Activated naive CD4-positive, alpha-beta T cell treated with anti-CD3 and anti-CD28 coated beads for 36 hours (primary cell): Measurements from ENCODE around the gene ARL8A. TPM values are rescaled to one million over a fixed set of nuclear protein-coding genes. Genes with fewer than 3 reads are reported as not detected.
"Not testable (repeated sequence)": the region's sequence is repeated elsewhere in the genome, so short reads cannot be mapped to it uniquely, and the experiment has no call there.

Experiments used
- CTCF ChIA-PET: fragments of 350-600 bp; sonication (Branson Sonifier 250); formaldehyde crosslinking; loops from one replicate; lab custom pipeline; 2021; ENCODE audit warnings: antibody characterized with exemption; lab: Charles Lee
- DNase-seq: peaks from one replicate; pipeline ENCODE4 v3.0.0-alpha.2; 2020
- H3K27ac Mint-ChIP-seq: one replicate; pipeline ENCODE4 v1.8.0; 2021; ENCODE audit warnings: mild to moderate bottlenecking, mixed read lengths
- H3K27me3 Mint-ChIP-seq: one replicate; pipeline ENCODE4 v1.8.0; 2021; ENCODE audit warnings: low read depth, mixed read lengths
- H3K36me3 Mint-ChIP-seq: one replicate; pipeline ENCODE4 v1.8.0; 2021; ENCODE audit warnings: low read depth, mixed read lengths
- H3K4me1 Mint-ChIP-seq: one replicate; pipeline ENCODE4 v1.8.0; 2021; ENCODE audit warnings: low read depth, mixed read lengths
- H3K4me3 Mint-ChIP-seq: one replicate; pipeline ENCODE4 v1.8.0; 2021; ENCODE audit warnings: mild to moderate bottlenecking, moderate library complexity, mixed read lengths
- H3K9me3 Mint-ChIP-seq: one replicate; pipeline ENCODE4 v1.8.0; 2021; ENCODE audit warnings: mixed read lengths
- intact Hi-C: fragments of 100-400 bp; cut with micrococcal nuclease; formaldehyde crosslinking; loops from one replicate; pipeline ENCODE4 v1.15.1; 2023
- total RNA-seq, 2 experiments: library from RNA; stranded (reverse); gene quantifications; one replicate each; pipeline ENCODE4 v1.2.3, GENCODE V29; 2021

The ARL8A gene
- total RNA-seq, 2 experiments from 2014 or later = 28.1 to 30.6 TPM

- H3K4me1 Mint-ChIP-seq = peaks cover 8% of the 10 kb centered on the region
- no peak overlapping the region for H3K4me3 Mint-ChIP-seq
- CTCF ChIA-PET = interaction anchor here (0.6 to 3.0 kb wide), 11 partner anchors 9 to 760 kb away, joined by 3 to 12 read pairs (median 4); partner anchors contain the start of gene PTPN7
- no peak for DNase-seq
- intact Hi-C loops = no loop called here
- no peaks in the 10 kb centered on the region for H3K9me3 Mint-ChIP-seq
- no peaks in the 10 kb centered on the region for H3K27me3 Mint-ChIP-seq
- H3K36me3 Mint-ChIP-seq = no peaks in the 10 kb centered on the region
- H3K27ac Mint-ChIP-seq = no peak overlapping the region
These were observed 41.8 kb upstream of the ARL8A start for GRCh38 chr1:202186327-202186726.

GRCh38 chr1:202184750-202185460 is 40.4 kb upstream of the ARL8A start:
- H3K27me3 Mint-ChIP-seq = no peaks in the 10 kb centered on the region
- CTCF ChIA-PET = interaction anchor here (0.7 to 3.0 kb wide), 17 partner anchors 8 to 600 kb away, joined by 3 to 12 read pairs (median 3); partner anchors contain the start of gene PTPN7
- H3K4me3 Mint-ChIP-seq = no peak overlapping the region
- intact Hi-C loops = loop anchor here (2.0 kb wide), 1 partner anchor 24 kb away; the partner anchor contains the start of gene PTPN7
- no peaks in the 10 kb centered on the region for H3K36me3 Mint-ChIP-seq
- no peak overlapping the region for H3K27ac Mint-ChIP-seq
- peak; percentile 81 for DNase-seq
- H3K4me1 Mint-ChIP-seq = peaks cover 8% of the 10 kb centered on the region
- no peaks in the 10 kb centered on the region for H3K9me3 Mint-ChIP-seq

GRCh38 chr1:202182040-202182877 is 37.7 kb upstream of the ARL8A start:
- Mint-ChIP-seq H3K9me3 (no peaks in the 10 kb centered on the region), H3K4me3 (no peak overlapping the region), H3K36me3 (no peaks in the 10 kb centered on the region), H3K27me3 (no peaks in the 10 kb centered on the region), H3K4me1 (peaks cover 8% of the 10 kb centered on the region), H3K27ac (no peak overlapping the region)
- CTCF ChIA-PET = interaction anchor here (1.5 to 3.5 kb wide), 4 partner anchors 7 to 538 kb away, joined by 9 to 20 read pairs (median 11); partner anchors contain the start of gene LGR6
- intact Hi-C loops = no loop called here
- no peak for DNase-seq

GRCh38 chr1:202181586-202181985 is 37.0 kb upstream of the ARL8A start:
- H3K27me3 Mint-ChIP-seq = no peaks in the 10 kb centered on the region
- no peaks in the 10 kb centered on the region for H3K9me3 Mint-ChIP-seq
- H3K36me3 Mint-ChIP-seq = no peaks in the 10 kb centered on the region
- peaks cover 8% of the 10 kb centered on the region for H3K4me1 Mint-ChIP-seq
- CTCF ChIA-PET = interaction anchor here (1.5 to 3.5 kb wide), 2 partner anchors 8 to 11 kb away, joined by 9 to 20 read pairs; partner anchors contain the start of gene LGR6
- H3K27ac Mint-ChIP-seq = no peak overlapping the region
- DNase-seq = no peak
- H3K4me3 Mint-ChIP-seq = no peak overlapping the region
- intact Hi-C loops = no loop called here

GRCh38 chr1:202180751-202181139 is 36.2 kb upstream of the ARL8A start:
- H3K9me3 Mint-ChIP-seq, H3K27me3 Mint-ChIP-seq, H3K4me3 Mint-ChIP-seq, H3K36me3 Mint-ChIP-seq, H3K27ac Mint-ChIP-seq, DNase-seq, H3K4me1 Mint-ChIP-seq, intact Hi-C loops: not testable (repeated sequence)
- CTCF ChIA-PET = interaction anchor here (0.9 to 3.5 kb wide), 3 partner anchors 8 to 21 kb away, joined by 7 to 20 read pairs (median 9); partner anchors contain the start of genes LGR6 and PTPN7

GRCh38 chr1:202179828-202180750 is 35.6 kb upstream of the ARL8A start:
- no peak for DNase-seq
- Mint-ChIP-seq H3K36me3 (no peaks in the 10 kb centered on the region), H3K9me3 (no peaks in the 10 kb centered on the region), H3K27me3 (no peaks in the 10 kb centered on the region), H3K27ac (no peak overlapping the region), H3K4me3 (no peak overlapping the region), H3K4me1 (peaks cover 8% of the 10 kb centered on the region)
- CTCF ChIA-PET = interaction anchor here (0.8 to 3.5 kb wide), 3 partner anchors 9 to 137 kb away, joined by 3 to 20 read pairs (median 7); partner anchors contain the start of gene PTPN7
- intact Hi-C loops = no loop called here

- no peak overlapping the region for H3K27ac Mint-ChIP-seq
- H3K4me1 Mint-ChIP-seq = no peaks in the 10 kb centered on the region
- no peak for DNase-seq
- H3K9me3 Mint-ChIP-seq = no peaks in the 10 kb centered on the region
- intact Hi-C loops = no loop called here
- no peaks in the 10 kb centered on the region for H3K27me3 Mint-ChIP-seq
- H3K4me3 Mint-ChIP-seq = no peak overlapping the region
- no peaks in the 10 kb centered on the region for H3K36me3 Mint-ChIP-seq
- CTCF ChIA-PET = interaction anchor here (1.0 to 2.8 kb wide), 3 partner anchors 8 to 17 kb away, joined by 4 to 12 read pairs (median 4); partner anchors contain the start of gene PTPN7
These were observed 32.7 kb upstream of the ARL8A start for GRCh38 chr1:202176949-202177927.

GRCh38 chr1:202173993-202174392 is 29.5 kb upstream of the ARL8A start:
- intact Hi-C loops = no loop called here
- H3K27ac Mint-ChIP-seq = no peak overlapping the region
- H3K9me3 Mint-ChIP-seq = no peaks in the 10 kb centered on the region
- no peak overlapping the region for H3K4me3 Mint-ChIP-seq
- no peaks in the 10 kb centered on the region for H3K27me3 Mint-ChIP-seq
- no peak for DNase-seq
- H3K4me1 Mint-ChIP-seq = no peaks in the 10 kb centered on the region
- CTCF ChIA-PET = interaction anchor here (1.1 to 2.9 kb wide), 7 partner anchors 10 to 39 kb away, joined by 3 to 12 read pairs (median 6); partner anchors contain the start of genes LGR6 and PTPN7
- no peaks in the 10 kb centered on the region for H3K36me3 Mint-ChIP-seq

- H3K27me3 Mint-ChIP-seq = no peaks in the 10 kb centered on the region
- no peak overlapping the region for H3K4me3 Mint-ChIP-seq
- H3K27ac Mint-ChIP-seq = no peak overlapping the region
- H3K9me3 Mint-ChIP-seq = no peaks in the 10 kb centered on the region
- no peak for DNase-seq
- intact Hi-C loops = no loop called here
- H3K4me1 Mint-ChIP-seq = no peaks in the 10 kb centered on the region
- no peaks in the 10 kb centered on the region for H3K36me3 Mint-ChIP-seq
- CTCF ChIA-PET = interaction anchor here (0.5 kb wide), 1 partner anchor 141 kb away, joined by 3 read pairs; no protein-coding TSS in a partner anchor
These were observed 27.4 kb upstream of the ARL8A start for GRCh38 chr1:202172015-202172355.

- Mint-ChIP-seq H3K36me3 (no peaks in the 10 kb centered on the region), H3K4me1 (no peaks in the 10 kb centered on the region), H3K9me3 (no peaks in the 10 kb centered on the region), H3K27ac (no peak overlapping the region), H3K4me3 (no peak overlapping the region), H3K27me3 (no peaks in the 10 kb centered on the region)
- CTCF ChIA-PET = interaction anchor here (0.5 kb wide), 1 partner anchor 141 kb away, joined by 3 read pairs; no protein-coding TSS in a partner anchor
- intact Hi-C loops = no loop called here
- DNase-seq = no peak
These were observed 26.9 kb upstream of the ARL8A start for GRCh38 chr1:202171292-202172014.
